Thyroid gland (tissue), 4 donors: Measurements from ENCODE around the gene DUS3L. TPM values are rescaled to one million over a fixed set of nuclear protein-coding genes. Genes with fewer than 3 reads are reported as not detected.

Source experiments
- DNase-seq, 2 donors: peaks; one replicate each; pipeline ENCODE4 v3.0.0-alpha.2; 2019
- H3K27ac ChIP-seq, 3 donors: fragments of 200-600 bp; sonication (generic); 1 replicate in 2 of 3; 2 replicates in 1 of 3; pipeline ENCODE4 v1.5.1; 2016 to 2019; ENCODE audit warnings: mild to moderate bottlenecking in 1 of 3, moderate library complexity in 1 of 3
- H3K27me3 ChIP-seq: fragments of 200-600 bp; sonication (generic); one replicate; pipeline ENCODE4 v1.5.1; 2019
- H3K36me3 ChIP-seq, 2 donors: fragments of 200-600 bp; sonication (generic); one replicate each; pipeline ENCODE4 v1.5.1; 2016 to 2019
- H3K4me1 ChIP-seq, 2 donors: fragments of 200-600 bp; sonication (generic); one replicate each; pipeline ENCODE4 v1.5.1; 2017 to 2019
- H3K4me3 ChIP-seq, 3 donors: fragments of 200-600 bp; sonication (generic); replicated peaks in 1 of 3; 1 replicate in 2 of 3; 2 replicates in 1 of 3; pipeline ENCODE4 v1.5.1; 2016; ENCODE audit warnings: mild to moderate bottlenecking in 1 of 3
- H3K9me3 ChIP-seq: fragments of 200-600 bp; sonication (generic); one replicate; pipeline ENCODE4 v1.5.1; 2017
- POLR2A ChIP-seq, 2 donors: fragments of 450-650 bp; IDR thresholded peaks; one replicate each; pipeline ENCODE4 v1.6.1; 2017; ENCODE audit warnings: antibody characterized with exemption in 2 of 2, mild to moderate bottlenecking in 2 of 2, moderate library complexity in 1 of 2
- WGBS, 2 donors: methylation state at CpG; one replicate each; pipeline ENCODE4 v1.1.5; 2017; 5-methylcytosine and 5-hydroxymethylcytosine counted together
- intact Hi-C: fragments of 100-400 bp; cut with DNase I; formaldehyde crosslinking; loops from one replicate; pipeline ENCODE4 v1.15.1; 2023
- total RNA-seq, 4 donors: library from RNA; depleted of rRNA; stranded (reverse); fragments of >200 nt; gene quantifications; one replicate each; pipeline ENCODE4 v1.2.3, GENCODE V29; 2016
- TF ChIP-seq, protein P1 (sequence below), 6 experiments: fragments of 200-600 bp in 3 of 6; fragments of 450-650 bp in 3 of 6; sonication (generic) in 3 of 6; IDR thresholded peaks; one replicate each; pipeline ENCODE4 v1.5.1; 2016 to 2019; ENCODE audit warnings: antibody characterized with exemption in 6 of 6, mild to moderate bottlenecking in 2 of 6, inconsistent platforms in 1 of 6, moderate library complexity in 1 of 6

The DUS3L gene
- total RNA-seq, 4 donors from 2014 or later = 34.0 to 53.3 (median 44.9) TPM

DNA sequence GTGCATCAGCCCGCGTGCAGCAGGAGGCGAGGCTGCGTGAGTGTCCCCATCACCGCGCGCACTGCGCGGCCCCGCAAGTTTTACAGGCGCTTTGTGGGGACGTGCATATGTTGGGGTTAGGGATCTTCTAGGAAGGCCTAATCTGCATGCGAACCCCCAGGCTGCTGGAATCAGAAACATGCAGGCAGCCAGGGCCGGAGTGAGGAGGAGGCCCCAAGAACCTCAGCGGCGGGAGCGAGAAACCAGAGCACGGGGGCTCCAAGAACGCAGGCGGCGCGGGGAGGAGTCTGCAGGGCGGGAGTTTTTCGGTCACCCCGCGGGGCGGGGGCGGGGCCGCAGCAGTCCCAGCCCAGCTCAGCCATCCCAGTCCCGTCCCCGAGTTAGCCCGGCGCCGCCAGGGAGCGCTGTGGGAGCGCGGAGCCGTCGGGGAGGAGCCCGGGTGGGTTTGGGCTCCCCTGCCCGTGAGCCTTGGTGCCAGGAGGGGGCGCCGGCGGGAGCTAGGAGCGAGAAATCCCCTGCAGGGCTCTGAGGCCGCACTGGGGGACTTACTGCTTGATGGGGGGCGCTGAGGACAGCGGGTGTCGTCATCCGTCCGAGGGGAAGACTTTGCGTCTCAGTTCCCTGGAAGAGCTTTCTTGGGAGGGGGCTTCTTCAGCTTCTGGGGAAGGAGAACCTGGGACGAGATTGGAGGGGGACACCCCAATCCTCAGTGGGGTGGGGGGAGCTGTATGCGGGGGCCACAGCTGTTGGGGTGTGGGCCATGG is 13.0 kb upstream of the DUS3L start:
- TF ChIP-seq, protein P1, sequence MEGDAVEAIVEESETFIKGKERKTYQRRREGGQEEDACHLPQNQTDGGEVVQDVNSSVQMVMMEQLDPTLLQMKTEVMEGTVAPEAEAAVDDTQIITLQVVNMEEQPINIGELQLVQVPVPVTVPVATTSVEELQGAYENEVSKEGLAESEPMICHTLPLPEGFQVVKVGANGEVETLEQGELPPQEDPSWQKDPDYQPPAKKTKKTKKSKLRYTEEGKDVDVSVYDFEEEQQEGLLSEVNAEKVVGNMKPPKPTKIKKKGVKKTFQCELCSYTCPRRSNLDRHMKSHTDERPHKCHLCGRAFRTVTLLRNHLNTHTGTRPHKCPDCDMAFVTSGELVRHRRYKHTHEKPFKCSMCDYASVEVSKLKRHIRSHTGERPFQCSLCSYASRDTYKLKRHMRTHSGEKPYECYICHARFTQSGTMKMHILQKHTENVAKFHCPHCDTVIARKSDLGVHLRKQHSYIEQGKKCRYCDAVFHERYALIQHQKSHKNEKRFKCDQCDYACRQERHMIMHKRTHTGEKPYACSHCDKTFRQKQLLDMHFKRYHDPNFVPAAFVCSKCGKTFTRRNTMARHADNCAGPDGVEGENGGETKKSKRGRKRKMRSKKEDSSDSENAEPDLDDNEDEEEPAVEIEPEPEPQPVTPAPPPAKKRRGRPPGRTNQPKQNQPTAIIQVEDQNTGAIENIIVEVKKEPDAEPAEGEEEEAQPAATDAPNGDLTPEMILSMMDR (IDR thresholded peaks at IDR 0.05) = peak; percentile 60 to 94 (median 84)
- no peak for TF ChIP-seq POLR2A (IDR thresholded peaks at IDR 0.05)
- peak; percentile 75 to 80 for DNase-seq
- intact Hi-C loops = loop anchor here (2.0 to 10.0 kb wide), 2 partner anchors 89 to 161 kb away; no protein-coding TSS in a partner anchor
- peaks cover 9 to 25% of the 10 kb centered on the region in 2 donors for H3K4me1 ChIP-seq
- no peaks in the 10 kb centered on the region for H3K9me3 ChIP-seq
- H3K27ac ChIP-seq = no peak overlapping the region
- peak overlapping the region in 1 of 3 donors; percentile 14 for H3K4me3 ChIP-seq
- H3K27me3 ChIP-seq = peaks cover 3% of the 10 kb centered on the region
- no peaks in the 10 kb centered on the region for H3K36me3 ChIP-seq
- 4 to 5% methylated on average over 5 to 18 of the region's 54 CpGs for WGBS, 2 donors

DNA sequence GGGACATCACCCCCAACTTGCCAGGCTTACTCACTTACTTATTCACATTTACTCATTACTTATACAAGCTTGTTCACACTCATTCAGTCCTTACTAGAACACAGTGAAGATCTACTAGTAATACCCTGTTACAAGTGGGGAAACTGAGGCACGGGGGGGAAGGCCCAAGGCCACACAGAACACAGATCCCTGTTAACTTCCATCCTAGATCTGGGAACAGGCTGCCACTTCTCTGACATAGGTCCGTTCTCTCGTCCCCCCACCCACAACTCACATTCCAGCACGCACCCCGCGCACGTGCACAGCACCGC is 12.4 kb upstream of the DUS3L start:
- intact Hi-C loops = loop anchor here (10.0 kb wide), 1 partner anchor 161 kb away; no protein-coding TSS in a partner anchor

DNA sequence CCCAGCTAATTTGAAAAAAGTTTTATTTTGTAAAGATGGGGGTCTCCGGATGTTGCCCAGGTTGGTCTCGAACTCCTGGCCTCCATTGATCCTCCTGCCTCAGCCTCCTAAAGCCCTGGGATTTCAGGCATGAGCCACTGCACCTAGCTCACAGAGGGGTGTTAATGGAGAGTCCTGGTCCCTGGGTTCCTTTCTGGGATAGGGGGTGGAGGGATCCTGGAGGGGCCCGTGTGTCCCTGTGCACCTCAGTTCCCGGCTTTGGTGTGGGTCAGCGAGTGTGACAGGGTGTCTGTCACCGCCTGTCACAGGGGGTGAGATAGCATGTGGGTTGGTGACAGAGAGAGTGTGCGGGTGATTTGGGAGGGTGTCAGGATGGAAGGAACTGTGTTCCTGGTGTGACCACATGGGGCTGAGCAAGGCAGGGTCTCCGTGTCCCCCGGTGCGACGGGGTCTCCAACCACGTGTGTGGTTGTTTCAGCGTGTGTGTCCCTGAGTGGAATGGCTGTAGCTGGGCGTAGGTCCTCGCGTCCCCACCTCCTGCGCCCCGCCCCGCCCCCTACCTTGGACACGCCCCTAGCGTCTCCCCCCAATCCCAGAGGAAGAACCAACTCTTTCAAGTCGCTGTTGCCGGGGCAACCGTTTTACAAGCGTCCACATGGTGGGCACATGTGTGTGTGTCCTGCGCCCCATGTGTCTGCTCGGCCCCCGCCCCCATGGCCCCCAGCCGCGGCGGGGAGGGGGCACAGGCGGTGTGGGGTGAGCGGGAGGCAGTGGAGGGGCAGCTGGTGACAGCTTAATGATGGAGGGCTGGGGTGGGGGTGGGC is 11.0 kb upstream of the DUS3L start:
- Histone ChIP-seq H3K4me1 (peaks cover 9 to 25% of the 10 kb centered on the region in 2 donors), H3K4me3 (no peak overlapping the region), H3K27me3 (peaks cover 3% of the 10 kb centered on the region), H3K36me3 (no peaks in the 10 kb centered on the region), H3K27ac (no peak overlapping the region), H3K9me3 (no peaks in the 10 kb centered on the region)
- no peak for DNase-seq
- 6 to 22% methylated on average over 14 to 25 of the region's 33 CpGs for WGBS, 2 donors
- TF ChIP-seq, protein P1 (IDR thresholded peaks at IDR 0.05) = no peak
- TF ChIP-seq POLR2A (IDR thresholded peaks at IDR 0.05) = no peak
- intact Hi-C loops = loop anchor here (10.0 kb wide), 1 partner anchor 163 kb away; no protein-coding TSS in a partner anchor

More for the DNA sequence above, 12.4 kb upstream of the DUS3L start:
- DNase-seq = no peak
- WGBS, 2 donors = 0 to 12% methylated on average over 2 to 4 of the region's 8 CpGs
- Histone ChIP-seq H3K9me3 (no peaks in the 10 kb centered on the region), H3K27ac (no peak overlapping the region), H3K36me3 (no peaks in the 10 kb centered on the region), H3K27me3 (peaks cover 3% of the 10 kb centered on the region), H3K4me1 (peaks cover 9 to 25% of the 10 kb centered on the region in 2 donors), H3K4me3 (no peak overlapping the region)
- TF ChIP-seq POLR2A (IDR thresholded peaks at IDR 0.05) = no peak
- TF ChIP-seq, protein P1 (IDR thresholded peaks at IDR 0.05) = no peak

DNA sequence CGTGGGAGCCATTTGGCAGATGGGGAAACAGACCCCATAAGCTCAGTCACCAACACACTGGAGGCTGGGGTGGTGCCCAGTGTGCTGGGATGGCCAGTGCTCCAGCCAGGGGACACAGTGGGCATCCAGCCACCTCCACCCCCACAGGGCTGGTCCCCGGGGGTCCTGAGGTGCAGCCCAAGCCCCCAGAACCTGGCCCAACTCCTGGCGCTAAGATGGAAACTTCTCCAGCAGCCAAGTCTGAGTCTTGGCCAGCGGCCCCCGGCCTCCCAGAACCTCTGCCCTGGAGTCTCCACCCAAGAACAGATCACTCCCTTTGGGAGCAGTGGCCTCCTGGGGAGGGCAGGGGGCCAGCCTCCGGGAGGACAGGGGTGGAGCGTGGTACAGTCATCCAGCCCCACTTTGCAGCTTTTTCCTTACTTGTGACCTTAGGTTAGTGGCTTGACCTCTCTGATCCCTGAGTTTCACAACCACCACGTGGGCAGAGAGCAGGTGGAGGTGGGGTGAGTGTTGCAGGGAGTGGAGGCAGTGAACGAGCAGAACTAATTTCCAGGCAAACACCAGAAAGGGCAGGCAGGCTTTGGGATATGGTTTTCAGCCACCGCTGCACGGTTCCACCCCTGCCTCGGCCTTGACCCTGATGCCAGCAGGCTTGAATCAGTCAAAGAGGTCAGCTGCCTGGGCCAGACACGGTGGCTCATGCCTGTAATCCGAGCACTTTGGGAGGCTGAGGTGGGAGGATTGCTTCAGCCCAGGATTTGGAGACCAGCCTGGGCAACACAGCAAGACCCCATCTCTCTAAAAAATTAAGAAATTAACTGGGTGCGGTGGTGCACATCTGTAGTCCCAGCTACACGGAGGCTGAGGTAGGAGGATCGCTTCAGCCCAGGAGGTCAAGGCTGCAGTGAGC is 9.7 kb upstream of the DUS3L start:
- intact Hi-C loops = loop anchor here (10.0 kb wide), 1 partner anchor 164 kb away; no protein-coding TSS in a partner anchor
- Histone ChIP-seq H3K9me3 (no peaks in the 10 kb centered on the region), H3K4me3 (no peak overlapping the region), H3K36me3 (no peaks in the 10 kb centered on the region), H3K4me1 (peaks cover 9 to 19% of the 10 kb centered on the region in 2 donors), H3K27me3 (peaks cover 3% of the 10 kb centered on the region), H3K27ac (no peak overlapping the region)
- TF ChIP-seq, protein P1 (IDR thresholded peaks at IDR 0.05) = no peak
- no peak for DNase-seq
- 80 to 81% methylated on average over 15 of the region's 17 CpGs for WGBS, 2 donors
